Karpas-422 (cell line): Measurements from ENCODE around the gene PDGFD. TPM values are rescaled to one million over a fixed set of nuclear protein-coding genes. Genes with fewer than 3 reads are reported as not detected.

ENCODE experiments used
- DNase-seq: peaks from one replicate; pipeline ENCODE4 v3.0.0-alpha.2; 2015
- H2AFZ ChIP-seq: fragments of 200-600 bp; sonication (generic); 2 replicates; pipeline ENCODE4 v1.6.1; 2014; ENCODE audit warnings: antibody characterized with exemption, low read length, mixed read lengths
- H3K27ac ChIP-seq: fragments of 200-600 bp; sonication (generic); 2 replicates; pipeline ENCODE4 v1.5.1; 2014; ENCODE audit warnings: mild to moderate bottlenecking, low read length, moderate library complexity
- H3K27me3 ChIP-seq: fragments of 200-600 bp; sonication (generic); 2 replicates; pipeline ENCODE4 v1.6.1; 2014; ENCODE audit warnings: low read length, mixed read lengths
- H3K36me3 ChIP-seq: fragments of 200-600 bp; sonication (generic); 2 replicates; pipeline ENCODE4 v1.6.1; 2014; ENCODE audit warnings: low read length, mixed read lengths; ENCODE audit not compliant: insufficient read depth
- H3K4me1 ChIP-seq: fragments of 200-600 bp; sonication (generic); 2 replicates; pipeline ENCODE4 v1.6.1; 2014; ENCODE audit warnings: mild to moderate bottlenecking, low read length, mixed read lengths
- H3K4me2 ChIP-seq: fragments of 200-600 bp; sonication (generic); 2 replicates; pipeline ENCODE4 v1.6.1; 2014; ENCODE audit warnings: low read length, low read depth, mild to moderate bottlenecking; ENCODE audit not compliant: poor library complexity, severe bottlenecking
- H3K4me3 ChIP-seq: fragments of 200-600 bp; sonication (generic); 2 replicates; pipeline ENCODE4 v1.5.1; 2014; ENCODE audit warnings: mild to moderate bottlenecking, antibody characterized with exemption, low read length, mixed read lengths
- H3K79me2 ChIP-seq: fragments of 200-600 bp; sonication (generic); 2 replicates; pipeline ENCODE4 v1.6.1; 2014; ENCODE audit warnings: mild to moderate bottlenecking, low read length, mixed read lengths
- H3K9ac ChIP-seq: fragments of 200-600 bp; sonication (generic); 2 replicates; pipeline ENCODE4 v1.6.0; 2014; ENCODE audit warnings: low read length
- H3K9me2 ChIP-seq: fragments of 200-600 bp; sonication (generic), shearing (Covaris generic); replicated peaks from 2 replicates; pipeline ENCODE4 v1.6.0; 2014; ENCODE audit warnings: mild to moderate bottlenecking, low read length, moderate library complexity; ENCODE audit not compliant: insufficient read depth
- H3K9me3 ChIP-seq: fragments of 300-700, 200-600 bp; sonication (generic); 2 replicates; pipeline ENCODE4 v1.6.1; 2014; ENCODE audit warnings: low read length, mixed read lengths
- H4K20me1 ChIP-seq: fragments of 200-600 bp; sonication (generic); 2 replicates; pipeline ENCODE4 v1.6.1; 2014; ENCODE audit warnings: mild to moderate bottlenecking, antibody characterized with exemption, low read length, low read depth; ENCODE audit not compliant: insufficient read depth
- total RNA-seq: library from RNA; depleted of rRNA; stranded (reverse); fragments of >200 nt; shearing (Covaris generic); gene quantifications from 2 replicates; pipeline ENCODE4 v1.2.3, GENCODE V29; 2014; ENCODE audit warnings: low replicate concordance

Gene PDGFD
- total RNA-seq, 1 experiment from 2014 or later: 360 TPM

GRCh38 chr11:104090767-104091166 lies 73.2 kb downstream of the PDGFD start:
- peaks cover 30% of the 10 kb centered on the region for H3K36me3 ChIP-seq
- H3K4me3 ChIP-seq: peak overlapping the region; percentile 53
- H4K20me1 ChIP-seq: no peaks in the 10 kb centered on the region
- H3K79me2 ChIP-seq: peaks cover 78% of the 10 kb centered on the region
- H3K27ac ChIP-seq: peak overlapping the region; percentile 94
- H3K27me3 ChIP-seq: no peaks in the 10 kb centered on the region
- H3K4me1 ChIP-seq: peaks cover 99% of the 10 kb centered on the region
- H3K4me2 ChIP-seq: peak overlapping the region; percentile 82
- H3K9ac ChIP-seq: peak overlapping the region; percentile 74
- no peaks in the 10 kb centered on the region for H3K9me2 ChIP-seq
- peak; percentile 100 for DNase-seq
- no peaks in the 10 kb centered on the region for H3K9me3 ChIP-seq
- H2AFZ ChIP-seq: no peak overlapping the region

- H4K20me1 ChIP-seq: no peaks in the 10 kb centered on the region
- peak overlapping the region; percentile 53 for H3K4me3 ChIP-seq
- peak overlapping the region; percentile 74 for H3K9ac ChIP-seq
- no peaks in the 10 kb centered on the region for H3K9me3 ChIP-seq
- H3K4me2 ChIP-seq: peak overlapping the region; percentile 82
- H3K36me3 ChIP-seq: peaks cover 37% of the 10 kb centered on the region
- H2AFZ ChIP-seq: no peak overlapping the region
- H3K79me2 ChIP-seq: peaks cover 74% of the 10 kb centered on the region
- DNase-seq: peak; percentile 87
- no peaks in the 10 kb centered on the region for H3K9me2 ChIP-seq
- H3K4me1 ChIP-seq: peaks cover 95% of the 10 kb centered on the region
- H3K27me3 ChIP-seq: no peaks in the 10 kb centered on the region
- H3K27ac ChIP-seq: peak overlapping the region; percentile 94
Observed at GRCh38 chr11:104089481-104089880, 74.5 kb downstream of the PDGFD start.

GRCh38 chr11:104086621-104087020 lies 77.3 kb downstream of the PDGFD start:
- no peak overlapping the region for H3K9ac ChIP-seq
- H3K4me3 ChIP-seq: no peak overlapping the region
- H3K27me3 ChIP-seq: no peaks in the 10 kb centered on the region
- H3K9me3 ChIP-seq: no peaks in the 10 kb centered on the region
- DNase-seq: no peak
- peak overlapping the region; percentile 60 for H3K27ac ChIP-seq
- H3K79me2 ChIP-seq: peaks cover 81% of the 10 kb centered on the region
- H3K4me1 ChIP-seq: peaks cover 94% of the 10 kb centered on the region
- H2AFZ ChIP-seq: no peak overlapping the region
- peaks cover 56% of the 10 kb centered on the region for H3K36me3 ChIP-seq
- H3K4me2 ChIP-seq: peak overlapping the region; percentile 0
- H3K9me2 ChIP-seq: no peaks in the 10 kb centered on the region
- H4K20me1 ChIP-seq: no peaks in the 10 kb centered on the region

- H3K9ac ChIP-seq: peak overlapping the region; percentile 4
- peaks cover 27% of the 10 kb centered on the region for H3K36me3 ChIP-seq
- H3K4me2 ChIP-seq: peak overlapping the region; percentile 76
- H3K27me3 ChIP-seq: no peaks in the 10 kb centered on the region
- no peak overlapping the region for H2AFZ ChIP-seq
- no peaks in the 10 kb centered on the region for H3K9me3 ChIP-seq
- peaks cover 68% of the 10 kb centered on the region for H3K79me2 ChIP-seq
- no peaks in the 10 kb centered on the region for H3K9me2 ChIP-seq
- H4K20me1 ChIP-seq: no peaks in the 10 kb centered on the region
- DNase-seq: peak; percentile 65
- no peak overlapping the region for H3K4me3 ChIP-seq
- H3K4me1 ChIP-seq: peaks cover 100% of the 10 kb centered on the region
- peak overlapping the region; percentile 88 for H3K27ac ChIP-seq
Observed at GRCh38 chr11:104078995-104079394, 85.0 kb downstream of the PDGFD start.

- Histone ChIP-seq H3K9me2 (no peaks in the 10 kb centered on the region), H3K36me3 (peaks cover 20% of the 10 kb centered on the region), H3K79me2 (peaks cover 66% of the 10 kb centered on the region), H3K9ac (peak overlapping the region; percentile 64), H3K9me3 (no peaks in the 10 kb centered on the region), H4K20me1 (no peaks in the 10 kb centered on the region), H3K4me1 (peaks cover 100% of the 10 kb centered on the region), H2AFZ (no peak overlapping the region), H3K4me2 (peak overlapping the region; percentile 76), H3K27ac (peak overlapping the region; percentile 88), H3K27me3 (no peaks in the 10 kb centered on the region), H3K4me3 (peak overlapping the region; percentile 1; the same call in 1 of the 2 replicates)
- DNase-seq: peak; percentile 85
Observed at GRCh38 chr11:104078245-104078644, 85.7 kb downstream of the PDGFD start.

- Histone ChIP-seq H3K4me1 (peaks cover 100% of the 10 kb centered on the region), H3K79me2 (peaks cover 66% of the 10 kb centered on the region), H3K9me3 (no peaks in the 10 kb centered on the region), H2AFZ (no peak overlapping the region), H4K20me1 (no peaks in the 10 kb centered on the region), H3K27ac (peak overlapping the region; percentile 88), H3K4me2 (peak overlapping the region; percentile 76), H3K4me3 (peak overlapping the region; percentile 55; the same call in 1 of the 2 replicates), H3K27me3 (no peaks in the 10 kb centered on the region), H3K9me2 (no peaks in the 10 kb centered on the region), H3K36me3 (peaks cover 8% of the 10 kb centered on the region), H3K9ac (peak overlapping the region; percentile 64)
- peak; percentile 73 for DNase-seq
Observed at GRCh38 chr11:104076455-104076854, 87.5 kb downstream of the PDGFD start.

GRCh38 chr11:104075706-104076105 lies 88.2 kb downstream of the PDGFD start:
- peak overlapping the region; percentile 76 for H3K4me2 ChIP-seq
- H3K27ac ChIP-seq: peak overlapping the region; percentile 88
- H3K79me2 ChIP-seq: peaks cover 65% of the 10 kb centered on the region
- no peaks in the 10 kb centered on the region for H4K20me1 ChIP-seq
- peak overlapping the region; percentile 55 for H3K4me3 ChIP-seq
- H3K27me3 ChIP-seq: no peaks in the 10 kb centered on the region
- H3K9me3 ChIP-seq: no peaks in the 10 kb centered on the region
- peaks cover 95% of the 10 kb centered on the region for H3K4me1 ChIP-seq
- H2AFZ ChIP-seq: no peak overlapping the region
- H3K9ac ChIP-seq: peak overlapping the region; percentile 64
- peak; percentile 96 for DNase-seq
- H3K36me3 ChIP-seq: peaks cover 7% of the 10 kb centered on the region
- no peaks in the 10 kb centered on the region for H3K9me2 ChIP-seq

GRCh38 chr11:104075091-104075490 lies 88.9 kb downstream of the PDGFD start:
- peaks cover 65% of the 10 kb centered on the region for H3K79me2 ChIP-seq
- H3K27ac ChIP-seq: peak overlapping the region; percentile 88
- H2AFZ ChIP-seq: no peak overlapping the region
- H3K4me2 ChIP-seq: peak overlapping the region; percentile 76
- peak; percentile 97 for DNase-seq
- H3K9me3 ChIP-seq: no peaks in the 10 kb centered on the region
- H3K9me2 ChIP-seq: no peaks in the 10 kb centered on the region
- peak overlapping the region; percentile 64 for H3K9ac ChIP-seq
- H4K20me1 ChIP-seq: no peaks in the 10 kb centered on the region
- H3K4me3 ChIP-seq: peak overlapping the region; percentile 55
- no peaks in the 10 kb centered on the region for H3K27me3 ChIP-seq
- H3K36me3 ChIP-seq: peaks cover 7% of the 10 kb centered on the region; the same call in 1 of the 2 replicates
- H3K4me1 ChIP-seq: peaks cover 94% of the 10 kb centered on the region
